Erythroblast (primary cell): ENCODE results near the gene BTBD17.

Source experiments
- GATA1 ChIP-seq: IDR thresholded peaks from 2 replicates; pipeline ENCODE4 v1.6.1; 2011; ENCODE audit warnings: low read depth, mild to moderate bottlenecking, control low read depth, low read length, moderate library complexity
- POLR2A ChIP-seq: IDR thresholded peaks from 2 replicates; pipeline ENCODE4 v1.6.1; 2011; ENCODE audit warnings: mild to moderate bottlenecking, low read length

DNA sequence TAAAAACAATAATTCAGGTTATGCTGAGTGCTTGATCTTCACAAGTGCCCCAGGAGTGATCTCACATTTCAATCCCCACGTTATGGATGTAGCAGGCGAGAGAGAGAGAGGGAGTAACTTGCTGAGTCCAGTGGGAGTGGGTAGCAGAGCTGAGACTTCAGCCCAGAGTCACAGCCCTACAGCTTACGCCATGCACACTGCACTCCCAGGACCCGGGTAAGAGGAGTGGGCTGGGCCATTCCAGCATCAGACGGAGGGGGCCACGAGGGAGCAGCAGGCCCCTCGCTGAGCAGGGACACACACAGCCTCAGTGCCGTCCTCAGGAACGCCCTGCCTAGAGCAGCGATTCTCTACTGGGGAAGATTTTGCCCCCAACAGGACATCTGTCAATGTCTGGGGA is 45.4 kb downstream of the BTBD17 start:
- no peak for TF ChIP-seq POLR2A
- no peak for TF ChIP-seq GATA1
